K562 (cell line): ENCODE measurements around the gene GHR. TPM values are rescaled to one million over a fixed set of nuclear protein-coding genes. Genes with fewer than 3 reads are reported as not detected.

Experiments used
- ATAC-seq: fragments of 200-7000 bp; cut with Tn5 transposase; 3 replicates; pipeline ENCODE4 v1.9.1; 2020; ENCODE audit warnings: moderate library complexity
- BruUV-seq: library from RNA; stranded (reverse); fragments of 400-500 nt; replicated peaks from 2 replicates; lab custom pipeline; 2021; lab: Mats Ljungman, UMichigan
- CTCF ChIA-PET: fragments of 300-600 bp; formaldehyde crosslinking; extraction: SDS; loops from one replicate; lab custom pipeline; 2021; ENCODE audit warnings: low intra/inter-chr PET ratio; lab: Yijun Ruan, JAX
- POLR2A ChIA-PET: fragments of 300-600, 350-650 bp; sonication (Branson Sonifier 250); formaldehyde crosslinking; extraction: SDS; loops from one replicate; lab custom pipeline; 2021; ENCODE audit warnings: antibody characterized with exemption, inconsistent platforms; lab: Yijun Ruan, JAX
- DNase-seq, 4 experiments: peaks; one replicate each; pipeline versions ENCODE4 v3.0.0 to v3.0.0-alpha.2; 2011 to 2018; ENCODE audit warnings: low spot score in 3 of 4, mixed read lengths in 3 of 4; ENCODE audit errors: extremely low read depth in 1 of 4
- FAIRE-seq: peaks from 2 replicates; lab custom pipeline; 2011; peaks lifted over from hg19 to GRCh38; lab: Jason Lieb, UNC
- H2AFZ ChIP-seq: 2 replicates; pipeline ENCODE4 v1.6.0; 2011; ENCODE audit warnings: low read depth, low read length, control low read depth, inconsistent platforms
- H3K27ac ChIP-seq: fragments of 200-600 bp; 3 replicates; pipeline ENCODE4 v1.8.0; 2011; ENCODE audit warnings: low read depth, mild to moderate bottlenecking, control low read depth, inconsistent platforms, low read length, moderate library complexity, mixed read lengths; ENCODE audit errors: extremely low read depth
- H3K27me3 ChIP-seq, 2 experiments: fragments of 300-600 bp in 1 of 2; 2 replicates in 1 of 2; 3 replicates in 1 of 2; pipeline versions ENCODE4 v1.6.0 to v1.8.0; 2011; ENCODE audit warnings: inconsistent platforms in 2 of 2, low read length in 2 of 2, mild to moderate bottlenecking in 1 of 2, mixed read lengths in 1 of 2, moderate library complexity in 1 of 2; ENCODE audit not compliant: control insufficient read depth in 2 of 2, insufficient read depth in 2 of 2
- H3K36me3 ChIP-seq: fragments of 300-600 bp; 3 replicates; pipeline ENCODE4 v1.8.0; 2011; ENCODE audit warnings: mild to moderate bottlenecking, low read length, inconsistent platforms; ENCODE audit not compliant: control insufficient read depth, insufficient read depth
- H3K4me1 ChIP-seq, 2 experiments: fragments of 200-600 bp in 1 of 2; replicated peaks in 1 of 2; 2 replicates in 1 of 2; 3 replicates in 1 of 2; pipeline versions ENCODE4 v1.5.1 to v1.8.0; 2011; ENCODE audit warnings: inconsistent platforms in 2 of 2, low read length in 2 of 2, mild to moderate bottlenecking in 1 of 2, mixed read lengths in 1 of 2, moderate library complexity in 1 of 2; ENCODE audit not compliant: control insufficient read depth in 2 of 2, insufficient read depth in 2 of 2
- H3K4me2 ChIP-seq: 2 replicates; pipeline ENCODE4 v1.6.1; 2011; ENCODE audit warnings: low read length, control low read depth, inconsistent platforms, mixed read lengths; ENCODE audit not compliant: insufficient read depth
- H3K4me3 ChIP-seq: fragments of 200-600 bp; sonication (generic), shearing (Covaris generic); 2 replicates; pipeline ENCODE4 v1.5.1; 2016; ENCODE audit warnings: control low read depth, inconsistent platforms
- H3K79me2 ChIP-seq: fragments of 200-600 bp; 3 replicates; pipeline ENCODE4 v1.8.0; 2011; ENCODE audit warnings: low read length, inconsistent platforms; ENCODE audit not compliant: control insufficient read depth, insufficient read depth
- H3K9ac ChIP-seq, 2 experiments: 2 replicates each; pipeline versions ENCODE4 v1.6.0 to v1.6.1; 2011; ENCODE audit warnings: low read depth in 2 of 2, low read length in 2 of 2, control low read depth in 1 of 2, inconsistent platforms in 1 of 2, mild to moderate bottlenecking in 1 of 2, mixed read lengths in 1 of 2; ENCODE audit not compliant: insufficient read depth in 1 of 2
- H3K9me1 ChIP-seq: one replicate; pipeline ENCODE4 v1.6.0; 2011; ENCODE audit warnings: inconsistent platforms, mild to moderate bottlenecking, low read length, moderate library complexity; ENCODE audit not compliant: control insufficient read depth, insufficient read depth
- H3K9me3 ChIP-seq: replicated peaks from 2 replicates; pipeline ENCODE4 v1.5.1; 2011; ENCODE audit warnings: low read depth, low read length, inconsistent platforms; ENCODE audit not compliant: control insufficient read depth, insufficient read depth
- H4K20me1 ChIP-seq: replicated peaks from 2 replicates; pipeline ENCODE4 v1.6.1; 2011; ENCODE audit warnings: low read length, inconsistent platforms, mixed read lengths; ENCODE audit not compliant: control insufficient read depth, insufficient read depth
- CBX1 ChIP-seq: sonication (generic); IDR thresholded peaks from 2 replicates; pipeline ENCODE4 v1.6.1; 2016; ENCODE audit warnings: antibody characterized with exemption, low read depth, mild to moderate bottlenecking
- ETS2 ChIP-seq: IDR thresholded peaks from 2 replicates; pipeline ENCODE4 v1.6.1; 2016; ENCODE audit warnings: borderline replicate concordance, missing genetic modification characterization, mild to moderate bottlenecking, moderate library complexity, missing compliant biosample characterization; ENCODE audit not compliant: poor library complexity, severe bottlenecking
- ILK ChIP-seq: fragments of 450-650 bp; IDR thresholded peaks from 2 replicates; pipeline ENCODE4 v1.6.1; 2016; ENCODE audit warnings: missing genetic modification characterization, low read depth, mild to moderate bottlenecking, missing compliant biosample characterization, moderate library complexity, borderline replicate concordance
- L3MBTL2 ChIP-seq: fragments of 450-650 bp; IDR thresholded peaks from 2 replicates; pipeline ENCODE4 v1.6.1; 2016; ENCODE audit warnings: mild to moderate bottlenecking, moderate library complexity
- MAFG ChIP-seq: fragments of 450-650 bp; conservative IDR thresholded peaks from 2 replicates; pipeline ENCODE4 v1.6.1; 2016; ENCODE audit warnings: missing genetic modification characterization, missing compliant biosample characterization
- NRF1 ChIP-seq, 2 experiments: fragments of 450-650 bp; IDR thresholded peaks in 1 of 2; conservative IDR thresholded peaks in 1 of 2; 2 replicates each; pipeline ENCODE4 v1.6.1; 2014; ENCODE audit warnings: mild to moderate bottlenecking in 2 of 2
- PHB ChIP-seq: fragments of 250-450 bp; sonication (Bioruptor Pico); IDR thresholded peaks from 2 replicates; pipeline ENCODE4 v1.5.0; 2021
- PRDM10 ChIP-seq: fragments of 450-650 bp; IDR thresholded peaks from 2 replicates; pipeline ENCODE4 v1.6.1; 2018; ENCODE audit not compliant: partially characterized antibody
- PRPF4 ChIP-seq: fragments of 200-400 bp; formaldehyde crosslinking; IDR thresholded peaks from one replicate; pipeline ENCODE4 v1.6.1; 2017; ENCODE audit warnings: low read length, low read depth, mild to moderate bottlenecking; ENCODE audit not compliant: insufficient read depth, poor library complexity, severe bottlenecking
- RUNX1 ChIP-seq: sonication (generic); IDR thresholded peaks from 2 replicates; pipeline ENCODE4 v1.6.1; 2016; ENCODE audit warnings: antibody characterized with exemption, low read depth
- SAFB ChIP-seq: fragments of 200-400 bp; formaldehyde crosslinking; IDR thresholded peaks from 2 replicates; pipeline ENCODE4 v1.6.1; 2017; ENCODE audit warnings: low read depth, low read length, borderline replicate concordance
- SRSF3 ChIP-seq: fragments of 200-400 bp; formaldehyde crosslinking; IDR thresholded peaks from 2 replicates; pipeline ENCODE4 v1.6.1; 2016; ENCODE audit warnings: mild to moderate bottlenecking, low read length, moderate library complexity; ENCODE audit not compliant: insufficient read depth
- ZBTB49 ChIP-seq: sonication (generic); formaldehyde crosslinking; IDR thresholded peaks from 2 replicates; pipeline ENCODE4 v1.8.0; 2022; ENCODE audit warnings: missing genetic modification reagents, mild to moderate bottlenecking, borderline replicate concordance
- ZBTB7A ChIP-seq: IDR thresholded peaks from 2 replicates; pipeline ENCODE4 v1.6.1; 2011; ENCODE audit warnings: low read depth, mild to moderate bottlenecking, low read length, moderate library complexity, borderline replicate concordance; ENCODE audit not compliant: control insufficient read depth
- ZKSCAN3 ChIP-seq: fragments of 250-450 bp; sonication (Bioruptor Pico); IDR thresholded peaks from 2 replicates; pipeline ENCODE4 v1.4.0; 2020
- ZNF12 ChIP-seq: sonication (generic); formaldehyde crosslinking; IDR thresholded peaks from 2 replicates; pipeline ENCODE4 v1.4.0; 2020; ENCODE audit warnings: mild to moderate bottlenecking, missing genetic modification reagents
- ZNF134 ChIP-seq: fragments of 250-450 bp; sonication (Bioruptor Pico); conservative IDR thresholded peaks from 2 replicates; pipeline ENCODE4 v1.4.0; 2020
- ZNF764 ChIP-seq: fragments of 250-450 bp; sonication (Bioruptor Pico); IDR thresholded peaks from 2 replicates; pipeline ENCODE4 v1.4.0; 2020; ENCODE audit warnings: low read depth, mild to moderate bottlenecking, moderate library complexity
- WGBS: fragments of 100-300 bp; shearing (Covaris generic); methylation state at CpG from one replicate; pipeline ENCODE4 v1.1.6; 2016; ENCODE audit warnings: low coverage, mixed read lengths; ENCODE audit not compliant: insufficient coverage; ENCODE audit errors: missing lambda C conversion rate; 5-methylcytosine and 5-hydroxymethylcytosine counted together
- in situ Hi-C: fragments of 300-500 bp; cut with MboI; formaldehyde crosslinking; loops from 4 replicates; pipeline ENCODE4 v1.15.0; 2018; ENCODE audit warnings: inconsistent platforms, mixed read lengths
- intact Hi-C: fragments of 100-400 bp; cut with micrococcal nuclease; formaldehyde crosslinking; loops from 2 replicates; pipeline ENCODE4 v1.14.2; 2022
- polyA plus RNA-seq, 8 experiments: library from polyadenylated mRNA; depleted of rRNA in 4 of 8; stranded (reverse) in 5 of 8; unstranded in 3 of 8; fragments of >200 nt; fragmentation: Nextera tagmentation in 2 of 8; fragmentation: Illumina TruSeq in 1 of 8; extraction: Ambion mirVana in 2 of 8; extraction: Trizol in 1 of 8; gene quantifications; 2 replicates each; pipeline versions ENCODE4 v1.2.1 to v1.2.3, GENCODE V29; 2011 to 2014; ENCODE audit warnings: inconsistent platforms in 1 of 8, missing spikeins in 1 of 8
- total RNA-seq, 7 experiments: library from RNA; depleted of rRNA in 6 of 7; stranded (reverse); fragments of >200 nt in 6 of 7; fragmentation: Illumina TruSeq in 2 of 7; extraction: Trizol in 2 of 7; gene quantifications; 2 replicates each; pipeline versions ENCODE4 v1.2.1 to v1.2.3, GENCODE V29; 2011 to 2021; ENCODE audit warnings: low replicate concordance in 1 of 7

The GHR gene
- total and polyA plus RNA-seq, 9 of the 15 experiments (the other 6 are each of a cell fraction or from before 2014, with no cell fraction given): 0.01 to 0.13 (median 0.07) TPM; not detected in 5

- Histone ChIP-seq H3K79me2 (no peaks in the 10 kb centered on the region), H3K27me3 (peaks cover 0 to 3% of the 10 kb centered on the region in 2 experiments; a peak in 1 of 5 replicates), H3K27ac (no peak overlapping the region), H3K36me3 (no peaks in the 10 kb centered on the region), H3K9me3 (no peaks in the 10 kb centered on the region), H4K20me1 (no peaks in the 10 kb centered on the region), H3K9ac (no peak overlapping the region), H3K4me2 (no peak overlapping the region), H3K4me1 (no peaks in the 10 kb centered on the region), H2AFZ (no peak overlapping the region), H3K4me3 (no peak overlapping the region), H3K9me1 (no peaks in the 10 kb centered on the region)
- ChIA-PET CTCF (no interaction called here), POLR2A (no interaction called here)
- intact Hi-C loops (no loop called here), in situ Hi-C loops (no loop called here)
- WGBS: 3% methylated on average over 6 of the region's 6 CpGs
- DNase-seq (no peak), FAIRE-seq (no peak), ATAC-seq (no peak)
- BruUV-seq: no TSS peak
- TF ChIP-seq CBX1 (no peak), PRDM10 (no peak), PHB (CRISPR knock-in tag) (no peak), ZNF764 (no peak), RUNX1 (no peak), ZKSCAN3 (CRISPR knock-in tag) (no peak), SAFB (no peak), NRF1 (conservative IDR thresholded peaks at IDR 0.05 in 1 of 2, IDR thresholded peaks at IDR 0.05 in 1 of 2) (no peak), ZNF12 (CRISPR knock-in tag) (no peak), MAFG (no peak), ZBTB49 (CRISPR knock-in tag) (no peak), ILK (no peak), L3MBTL2 (no peak), ZNF134 (CRISPR knock-in tag) (no peak), ETS2 (no peak), SRSF3 (no peak), PRPF4 (no peak), ZBTB7A (no peak)
Observed at GRCh38 chr5:42555797-42556196, 132.6 kb downstream of the GHR start.
